KMS-11 (cell line): ENCODE measurements around the gene GATA5.

Experiments
- H2AFZ ChIP-seq: fragments of 200-600 bp; sonication (generic); 2 replicates; pipeline ENCODE4 v1.6.1; 2016; ENCODE audit warnings: antibody characterized with exemption, mixed run types, low read depth
- H3K27ac ChIP-seq: fragments of 200-600 bp; sonication (generic); 2 replicates; pipeline ENCODE4 v1.6.1; 2016; ENCODE audit warnings: mild to moderate bottlenecking, mixed run types
- H3K27me3 ChIP-seq: fragments of 200-600 bp; sonication (generic); 2 replicates; pipeline ENCODE4 v1.6.1; 2017; ENCODE audit warnings: mild to moderate bottlenecking, low read depth, mixed run types, moderate library complexity; ENCODE audit not compliant: insufficient read depth
- H3K36me3 ChIP-seq: fragments of 200-600 bp; sonication (generic); 2 replicates; pipeline ENCODE4 v1.6.1; 2017; ENCODE audit warnings: mild to moderate bottlenecking, mixed run types; ENCODE audit not compliant: insufficient read depth
- H3K4me1 ChIP-seq: fragments of 200-600 bp; sonication (generic); 2 replicates; pipeline ENCODE4 v1.6.1; 2016; ENCODE audit warnings: mild to moderate bottlenecking, low read depth, mixed run types; ENCODE audit not compliant: poor library complexity, severe bottlenecking
- H3K4me2 ChIP-seq: fragments of 200-600 bp; sonication (generic); 2 replicates; pipeline ENCODE4 v1.7.0; 2016; ENCODE audit warnings: mild to moderate bottlenecking, mixed run types
- H3K4me3 ChIP-seq: fragments of 200-600 bp; sonication (generic); IDR thresholded peaks from 2 replicates; pipeline ENCODE4 v1.6.1; 2017; ENCODE audit warnings: low read depth, low read length, mixed read lengths; ENCODE audit not compliant: insufficient read depth
- H3K79me2 ChIP-seq: fragments of 200-600 bp; sonication (generic); 2 replicates; pipeline ENCODE4 v1.6.1; 2016; ENCODE audit warnings: low read depth, mixed run types; ENCODE audit not compliant: insufficient read depth
- H3K9ac ChIP-seq: fragments of 200-600 bp; sonication (generic); 2 replicates; pipeline ENCODE4 v1.6.1; 2016; ENCODE audit warnings: mild to moderate bottlenecking, mixed run types
- H4K20me1 ChIP-seq: fragments of 200-600 bp; sonication (generic); 2 replicates; pipeline ENCODE4 v1.6.1; 2016; ENCODE audit warnings: mild to moderate bottlenecking, mixed run types; ENCODE audit not compliant: insufficient read depth
- CTCF ChIP-seq: fragments of 200-600 bp; sonication (generic); conservative IDR thresholded peaks from 2 replicates; pipeline ENCODE4 v1.6.1; 2017; ENCODE audit warnings: low read depth, mild to moderate bottlenecking, antibody characterized with exemption, low read length, moderate library complexity, mixed read lengths

GATA5 gene

GRCh38 chr20:62522748-62523396 is 47.1 kb upstream of the GATA5 start:
- no peaks in the 10 kb centered on the region for H3K4me1 ChIP-seq
- no peak overlapping the region for H3K4me3 ChIP-seq
- H3K9ac ChIP-seq = no peak overlapping the region
- no peaks in the 10 kb centered on the region for H3K79me2 ChIP-seq
- no peak for TF ChIP-seq CTCF
- H4K20me1 ChIP-seq = no peaks in the 10 kb centered on the region
- no peak overlapping the region for H2AFZ ChIP-seq
- H3K27ac ChIP-seq = no peak overlapping the region
- no peaks in the 10 kb centered on the region for H3K36me3 ChIP-seq
- no peak overlapping the region for H3K4me2 ChIP-seq
- peaks cover 100% of the 10 kb centered on the region for H3K27me3 ChIP-seq

- Histone ChIP-seq H3K27me3 (peaks cover 96% of the 10 kb centered on the region), H3K4me3 (no peak overlapping the region), H2AFZ (no peak overlapping the region), H3K4me2 (no peak overlapping the region), H4K20me1 (no peaks in the 10 kb centered on the region), H3K79me2 (no peaks in the 10 kb centered on the region), H3K36me3 (no peaks in the 10 kb centered on the region), H3K27ac (no peak overlapping the region), H3K4me1 (no peaks in the 10 kb centered on the region), H3K9ac (no peak overlapping the region)
- no peak for TF ChIP-seq CTCF
These were observed 44.0 kb upstream of the GATA5 start for GRCh38 chr20:62519826-62520225.

- no peak overlapping the region for H2AFZ ChIP-seq
- H3K79me2 ChIP-seq = no peaks in the 10 kb centered on the region
- H3K36me3 ChIP-seq = no peaks in the 10 kb centered on the region
- no peak overlapping the region for H3K4me2 ChIP-seq
- H3K4me3 ChIP-seq = no peak overlapping the region
- H3K9ac ChIP-seq = no peak overlapping the region
- no peaks in the 10 kb centered on the region for H4K20me1 ChIP-seq
- H3K4me1 ChIP-seq = no peaks in the 10 kb centered on the region
- H3K27ac ChIP-seq = no peak overlapping the region
- no peak for TF ChIP-seq CTCF
- H3K27me3 ChIP-seq = peaks cover 96% of the 10 kb centered on the region
These were observed 43.1 kb upstream of the GATA5 start for GRCh38 chr20:62518911-62519310.

GRCh38 chr20:62517901-62518610 is 42.3 kb upstream of the GATA5 start:
- Histone ChIP-seq H3K4me1 (no peaks in the 10 kb centered on the region), H3K36me3 (no peaks in the 10 kb centered on the region), H4K20me1 (no peaks in the 10 kb centered on the region), H3K27ac (no peak overlapping the region), H3K9ac (no peak overlapping the region), H3K27me3 (peaks cover 96% of the 10 kb centered on the region), H3K4me3 (no peak overlapping the region), H3K4me2 (no peak overlapping the region), H2AFZ (no peak overlapping the region), H3K79me2 (no peaks in the 10 kb centered on the region)
- no peak for TF ChIP-seq CTCF
